HG02885 (cell line): ENCODE data around the gene NXNL2.

Experiments
- ATAC-seq: cut with Tn5 transposase; IDR thresholded peaks from one replicate; pipeline ENCODE4 v1.9.1; 2021; ENCODE audit warnings: mild to moderate bottlenecking; ENCODE audit not compliant: unreplicated experiment, poor library complexity

The NXNL2 gene

DNA sequence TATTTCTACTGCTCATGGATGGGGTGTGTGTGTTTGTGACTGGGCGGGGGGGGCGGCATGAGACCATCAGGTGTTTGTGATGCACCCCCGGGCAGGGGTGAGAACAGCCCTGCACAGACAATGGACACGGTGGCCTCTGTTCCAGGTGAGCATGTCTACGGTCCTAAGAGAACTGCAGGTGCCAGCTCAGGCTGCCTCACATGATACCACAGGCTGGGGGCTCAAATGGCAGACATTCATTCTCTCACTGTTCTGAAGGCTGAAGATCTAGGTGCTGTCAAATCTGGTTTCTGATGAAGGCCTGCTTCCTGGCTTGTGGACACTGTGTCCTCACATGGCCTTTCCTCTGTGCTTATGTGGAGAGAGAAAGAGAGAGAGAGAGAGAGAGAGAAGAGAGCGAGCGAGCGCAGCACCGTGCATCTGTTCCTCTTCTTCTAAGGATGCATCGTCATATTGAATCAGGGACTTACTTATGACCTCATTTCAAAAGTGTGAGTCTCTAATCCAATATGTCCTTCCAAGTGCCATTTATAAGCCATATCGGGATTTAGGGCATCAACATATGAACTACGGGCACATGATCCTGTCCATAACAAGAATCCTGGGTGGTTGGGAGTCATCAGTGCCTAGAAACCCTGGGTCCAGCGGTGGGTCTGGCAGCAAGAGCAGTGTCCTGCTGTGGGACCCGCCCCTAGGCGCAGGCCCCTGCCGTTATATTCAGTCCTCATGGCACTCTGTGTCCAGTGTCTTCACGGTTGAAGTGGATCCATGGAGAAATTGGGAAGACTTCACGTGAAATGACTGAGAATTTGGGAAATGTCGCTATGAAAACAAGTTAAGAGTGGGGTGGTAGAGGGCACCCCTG, 42.5 kb downstream of the NXNL2 start:
- ATAC-seq, result no peak

DNA sequence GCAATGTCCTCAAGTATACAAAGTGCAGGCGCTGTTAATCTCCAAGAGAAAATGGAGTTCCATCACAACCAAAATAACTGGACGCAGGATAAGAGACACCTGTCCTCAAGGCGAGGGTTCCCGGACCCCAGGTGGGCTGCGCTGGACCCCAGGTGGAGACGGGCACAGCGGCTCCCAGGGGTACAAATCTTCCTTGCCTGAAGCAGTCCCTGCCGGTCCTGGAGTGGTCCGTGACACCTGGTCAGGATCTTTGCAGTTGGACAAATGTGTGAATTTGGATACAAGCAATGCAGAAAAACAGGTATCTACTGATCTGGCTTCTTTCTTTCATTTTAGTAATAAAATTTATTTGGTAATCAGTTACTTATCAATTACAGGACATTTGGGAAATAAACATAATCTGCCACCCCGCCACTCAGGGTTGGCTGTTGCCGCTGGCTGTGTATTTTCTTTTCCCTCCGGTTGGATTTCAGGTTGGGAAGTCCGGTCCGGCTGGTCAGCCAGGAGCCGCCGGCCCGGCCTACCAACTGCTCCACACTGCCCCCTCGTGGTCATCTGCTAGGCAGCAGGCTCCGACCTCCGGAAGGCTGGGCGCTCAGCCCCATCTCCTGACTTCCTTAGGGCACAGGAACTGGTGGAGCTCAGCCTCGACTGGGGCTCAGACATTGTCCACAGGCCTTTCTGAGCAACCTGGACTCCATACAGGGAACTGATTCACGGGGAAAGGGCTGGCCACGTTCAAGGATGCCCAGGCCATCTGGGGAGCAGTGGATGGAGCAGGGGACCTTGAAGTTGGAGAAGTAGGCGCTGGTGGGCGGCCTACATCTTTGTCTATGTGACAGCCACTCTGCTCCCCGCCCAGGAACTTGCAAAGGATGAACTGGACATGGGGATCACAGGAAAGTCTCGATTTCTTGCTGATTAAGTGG, 43.4 kb downstream of the NXNL2 start:
- ATAC-seq, result peak; percentile 79

DNA sequence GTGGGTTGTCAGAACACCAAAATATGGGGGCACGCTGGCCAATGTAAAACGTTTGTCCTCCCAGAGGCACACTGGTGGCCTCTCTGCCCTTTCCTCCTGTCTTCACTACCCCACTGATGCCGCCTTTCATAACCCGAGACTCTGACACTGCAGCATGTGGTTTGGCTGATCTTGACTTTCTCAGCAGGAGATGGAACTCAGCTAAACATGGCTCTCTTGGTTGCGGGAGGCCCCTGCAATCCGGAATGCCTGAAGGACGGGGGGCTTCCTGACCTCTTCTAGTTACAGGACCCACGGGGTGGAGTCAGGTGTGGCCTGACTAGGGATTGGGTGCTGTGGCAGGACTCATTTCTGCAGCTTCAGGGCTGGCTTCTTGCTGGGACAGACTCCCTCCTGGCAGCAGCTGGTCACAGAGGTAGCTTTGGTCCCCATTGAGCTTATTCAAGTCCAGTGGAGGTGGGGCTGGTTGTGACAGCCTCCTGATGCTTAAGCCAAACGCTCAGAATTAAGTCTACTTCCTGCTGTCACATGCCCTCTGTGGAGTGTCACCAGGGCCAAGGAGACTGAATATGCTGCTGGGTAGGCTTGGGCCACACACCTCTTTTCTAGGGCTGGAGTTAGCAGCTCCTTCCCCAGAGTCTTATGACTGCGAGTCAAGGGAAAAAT, 44.2 kb downstream of the NXNL2 start:
- no peak for ATAC-seq

DNA sequence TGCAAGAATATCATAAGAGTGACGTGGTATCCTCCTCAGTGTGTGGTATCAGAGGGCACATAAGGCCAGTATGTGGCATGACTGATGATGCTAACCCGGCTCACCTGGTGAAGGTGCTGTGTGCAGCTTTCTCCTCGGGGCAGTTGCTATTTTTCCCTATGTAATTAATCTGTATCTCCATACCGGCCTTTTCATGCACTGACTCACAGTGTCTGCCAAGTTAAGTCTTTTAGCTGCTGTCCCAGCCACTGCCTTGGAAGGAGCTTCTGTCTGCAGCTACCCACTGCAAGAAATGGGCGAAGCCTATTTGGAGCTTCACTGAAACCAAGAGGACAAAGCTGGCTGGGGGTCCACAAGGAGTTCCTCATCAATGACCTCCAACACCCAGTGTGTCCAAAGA, 46.0 kb downstream of the NXNL2 start:
- no peak for ATAC-seq

DNA sequence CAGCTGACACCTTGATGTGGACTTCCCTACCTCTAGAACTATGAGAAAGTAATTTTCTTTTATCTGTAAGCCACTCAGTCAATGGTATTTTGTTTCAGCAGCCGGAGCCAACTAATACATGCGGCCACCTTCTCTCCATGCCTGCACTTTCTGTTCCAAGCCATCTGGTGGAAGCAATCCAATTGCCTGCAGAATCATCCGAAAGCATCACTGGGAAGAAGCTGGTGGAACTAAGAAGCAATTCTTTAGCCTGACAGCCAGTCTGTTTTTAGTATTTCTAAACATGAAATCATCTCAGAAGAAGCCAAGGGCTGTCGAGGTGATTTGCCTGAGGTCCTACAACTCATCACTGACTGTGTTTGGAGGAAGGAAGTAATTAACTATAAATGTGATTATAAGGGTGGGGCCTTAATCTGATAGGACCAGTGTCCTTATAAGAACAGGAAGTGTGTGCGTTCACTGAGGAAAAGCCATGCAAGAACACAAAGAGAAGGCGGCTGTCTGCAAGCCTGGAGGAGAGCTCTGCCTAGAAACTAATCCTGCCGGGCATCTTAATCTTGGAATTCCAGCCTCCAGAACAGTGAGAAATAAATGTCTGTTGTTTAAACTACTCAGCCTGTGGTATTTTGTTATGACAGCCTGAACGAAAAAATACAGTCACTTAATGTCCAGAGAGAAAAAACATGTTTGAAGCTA, 49.1 kb downstream of the NXNL2 start:
- ATAC-seq, result no peak

DNA sequence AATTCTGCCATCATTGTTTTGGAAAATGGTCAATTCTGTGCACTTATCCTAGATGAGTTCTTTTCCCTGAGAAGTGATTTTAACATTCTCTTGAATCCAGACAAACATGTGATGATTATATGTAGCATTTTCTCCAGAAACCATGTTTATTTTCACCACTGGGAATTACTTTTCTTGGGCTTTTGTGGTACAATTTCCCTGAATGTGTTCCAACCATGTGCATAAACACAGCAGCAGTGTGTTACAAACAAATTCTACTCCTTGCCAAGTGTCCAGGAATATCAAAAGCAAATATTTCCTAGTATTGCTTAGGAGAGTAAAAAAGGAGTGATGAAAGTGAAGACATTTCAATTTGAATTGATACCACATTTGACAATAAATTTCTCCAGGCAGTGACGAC, 50.4 kb downstream of the NXNL2 start:
- ATAC-seq, result no peak

DNA sequence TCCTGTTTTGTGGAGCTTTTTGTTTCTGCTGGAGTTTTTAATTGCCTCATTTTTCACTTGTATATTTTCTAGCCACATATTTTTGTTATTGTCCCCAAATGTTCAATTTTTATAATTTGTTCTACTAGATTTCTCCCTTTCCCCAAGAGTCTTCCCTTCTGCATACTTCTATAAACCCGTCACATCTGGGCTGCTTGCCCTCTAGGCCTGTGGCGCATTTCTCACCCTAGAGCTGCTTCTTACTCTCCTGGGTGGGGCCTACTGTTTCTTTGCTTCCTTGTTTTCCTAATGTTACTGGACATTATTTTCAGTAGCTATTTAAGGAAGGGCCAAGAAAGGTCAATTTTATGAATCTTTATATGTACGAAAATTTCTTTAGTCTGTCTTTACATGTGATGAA, 51.5 kb downstream of the NXNL2 start:
- no peak for ATAC-seq

DNA sequence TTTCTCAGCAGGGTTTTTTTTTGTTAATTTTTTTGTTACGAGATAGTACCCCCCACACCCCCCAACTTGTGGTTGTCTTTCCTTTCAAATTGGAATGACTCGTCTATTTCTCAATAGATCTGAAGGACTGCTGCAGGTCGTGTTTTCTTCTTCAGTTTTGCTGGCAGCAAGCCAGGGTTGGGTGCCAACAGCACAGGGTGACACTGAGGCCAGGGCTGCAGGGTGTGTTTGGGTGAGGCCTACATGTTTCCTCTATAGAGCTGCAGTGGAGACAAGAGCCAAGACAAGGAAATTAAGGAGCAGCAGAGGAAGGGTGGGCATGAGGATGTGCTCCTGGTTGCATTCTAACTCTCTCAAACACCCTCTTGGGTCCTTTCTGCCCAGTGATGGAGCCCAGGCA, 52.2 kb downstream of the NXNL2 start:
- ATAC-seq, result no peak

DNA sequence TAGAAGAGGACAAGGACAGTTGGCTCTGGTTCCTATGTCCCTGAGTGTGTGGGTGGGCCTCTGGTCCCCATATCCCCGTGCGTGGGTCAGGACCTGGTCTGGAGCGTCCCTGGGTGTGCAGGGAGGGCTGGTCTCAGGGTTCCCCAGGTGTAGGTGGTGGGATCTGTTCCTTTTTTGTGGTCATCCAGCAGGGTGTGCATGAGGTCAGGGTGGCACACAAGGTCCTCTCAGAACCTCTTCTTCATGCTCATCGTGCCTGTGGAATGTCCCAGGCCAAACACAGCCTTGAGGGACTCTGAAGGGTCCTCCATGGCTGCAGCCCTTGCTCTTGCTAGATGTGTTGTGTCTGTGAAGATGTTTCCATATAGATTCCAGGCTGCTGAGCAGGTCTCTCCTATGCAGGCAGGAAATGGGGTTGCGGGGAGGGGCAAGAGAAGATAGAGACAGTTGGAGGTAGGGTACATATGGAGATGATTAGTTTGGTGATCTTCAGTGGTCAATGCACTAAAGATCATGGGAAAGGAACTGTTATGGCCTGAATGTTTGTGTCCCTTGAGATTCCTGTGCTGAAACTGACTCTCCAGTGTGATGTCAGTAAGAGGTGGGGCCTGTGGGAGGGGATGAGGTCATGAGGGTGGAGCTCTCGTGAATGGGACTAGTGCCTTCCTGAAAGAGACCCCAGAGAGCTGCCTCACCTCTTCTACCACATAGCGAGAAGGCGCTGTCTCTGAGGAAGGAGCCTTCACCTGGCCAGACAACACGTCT, 53.1 kb downstream of the NXNL2 start:
- ATAC-seq, result no peak

DNA sequence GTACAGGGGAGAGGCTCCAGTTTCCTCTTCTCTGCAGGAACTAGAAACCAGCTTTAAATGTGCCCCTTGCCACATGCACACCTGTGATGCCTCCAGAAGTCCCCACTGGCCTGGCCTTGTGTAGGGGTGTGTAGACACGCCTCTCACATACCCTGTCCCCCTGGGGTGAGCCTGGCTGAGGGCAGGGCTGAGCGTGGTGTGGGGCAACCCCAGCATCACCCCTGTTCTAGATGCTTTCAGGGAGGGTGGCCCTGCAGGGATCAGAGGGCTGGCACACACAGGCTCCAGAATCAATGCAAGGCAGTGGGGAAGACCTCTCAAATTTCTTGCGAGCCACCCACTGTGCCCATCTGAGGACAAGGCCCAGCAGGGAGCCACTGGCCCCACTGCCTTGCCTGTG, 54.7 kb downstream of the NXNL2 start:
- no peak for ATAC-seq

DNA sequence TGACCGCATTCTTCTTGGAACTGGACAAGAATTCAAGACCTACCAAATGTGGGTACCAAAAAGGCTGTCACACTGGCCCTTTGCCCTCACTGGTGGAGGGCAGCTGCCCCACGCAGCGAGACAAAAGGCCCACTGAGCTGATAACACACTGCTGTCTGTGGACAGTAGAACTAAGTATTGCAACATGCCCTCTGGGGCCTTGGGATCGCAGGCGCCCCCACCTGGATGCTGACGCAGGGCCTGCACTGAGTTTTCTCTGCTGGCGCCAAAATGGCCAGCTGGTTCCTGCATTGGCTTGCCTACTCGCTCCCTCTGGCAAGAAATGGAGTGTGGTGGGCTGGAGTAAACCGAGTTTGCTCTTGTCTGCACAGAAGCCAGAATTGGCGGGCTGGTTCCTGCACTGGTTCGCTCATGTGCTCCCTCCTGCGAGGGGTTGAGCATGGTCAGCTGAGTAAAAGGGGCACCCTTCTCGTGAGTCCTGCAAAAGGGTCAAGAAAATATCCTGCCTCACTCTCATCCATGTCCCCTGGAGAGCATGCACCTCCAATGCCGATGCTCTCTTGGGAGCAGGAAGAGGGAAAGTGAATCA, 55.7 kb downstream of the NXNL2 start:
- no peak for ATAC-seq

DNA sequence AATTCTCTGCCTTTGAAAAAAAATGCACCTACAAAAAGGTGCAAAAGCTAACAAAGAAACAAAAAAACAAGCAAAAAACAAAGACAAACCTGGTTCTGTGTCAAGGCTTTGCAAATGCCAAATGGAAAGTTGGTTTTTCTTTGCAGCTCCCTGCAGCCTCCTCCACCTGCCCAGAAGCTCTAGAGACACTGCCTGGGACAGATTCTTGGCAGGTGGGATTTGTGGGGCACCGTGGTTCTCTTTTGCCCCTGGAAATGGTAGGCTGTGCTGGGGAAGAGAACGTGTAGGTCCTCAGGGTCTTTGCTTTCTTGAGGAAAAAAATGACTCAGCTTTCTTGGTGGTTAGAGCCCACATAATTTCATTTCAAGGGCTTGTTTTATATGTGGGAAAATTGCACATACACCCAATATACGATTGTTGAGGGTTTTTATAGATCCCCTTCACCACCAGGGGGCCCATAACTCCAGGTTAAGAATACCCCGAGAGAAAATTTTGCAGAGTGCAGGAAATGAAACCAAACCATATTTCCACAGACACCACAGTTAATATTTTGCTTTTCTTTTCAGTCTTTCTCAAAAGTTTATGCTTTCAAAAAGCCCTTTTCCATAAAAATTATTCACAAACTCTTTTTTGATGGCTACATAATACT, 58.7 kb downstream of the NXNL2 start:
- peak; percentile 83 for ATAC-seq
